ENCODE results near the gene ITGA7.

The ITGA7 gene

GRCh38 chr12:55707841-55708694 lies at the start of gene ITGA7:
Gene ITGA7 (minus strand): TSS chr12:55707904. CDS start chr12:55707682, 222 bp downstream.
- H3K4me3 ChIP-seq (replicated peaks; ENCODE audit: low read depth, low read length), result peak within 1 kb of the TSS; percentile 59

GRCh38 chr12:55755246-55755645 lies 47.5 kb upstream of the ITGA7 start:
- Histone ChIP-seq H3K36me3 (ENCODE audit: control insufficient read depth, insufficient read depth, low read length) (peaks cover 15% of the 10 kb centered on the region), H3K4me3 (replicated peaks; ENCODE audit: low read depth, low read length) (no peak overlapping the region), H3K27me3 (replicated peaks; ENCODE audit: control insufficient read depth, insufficient read depth, low read length) (no peaks in the 10 kb centered on the region)
- TF ChIP-seq CTCF (IDR thresholded peaks at IDR 0.05; ENCODE audit: insufficient read depth, low read length, poor library complexity, severe bottlenecking), result no peak
- no peak for DNase-seq (ENCODE audit: extremely low read depth, insufficient read length)

More at GRCh38 chr12:55707841-55708694, at the start of gene ITGA7:
- TF ChIP-seq CTCF (IDR thresholded peaks at IDR 0.05; ENCODE audit: insufficient read depth, low read length, poor library complexity, severe bottlenecking), result no peak
- peak; percentile 37 for DNase-seq (ENCODE audit: extremely low read depth, insufficient read length)
- Histone ChIP-seq H3K27me3 (replicated peaks; ENCODE audit: control insufficient read depth, insufficient read depth, low read length) (peaks cover 2% of the 10 kb centered on the region), H3K36me3 (ENCODE audit: control insufficient read depth, insufficient read depth, low read length) (no peaks in the 10 kb centered on the region)

GRCh38 chr12:55748230-55748993 lies 40.7 kb upstream of the ITGA7 start:
- Histone ChIP-seq H3K36me3 (ENCODE audit: control insufficient read depth, insufficient read depth, low read length) (peaks cover 2% of the 10 kb centered on the region), H3K27me3 (replicated peaks; ENCODE audit: control insufficient read depth, insufficient read depth, low read length) (no peaks in the 10 kb centered on the region), H3K4me3 (replicated peaks; ENCODE audit: low read depth, low read length) (no peak overlapping the region)
- no peak for DNase-seq (ENCODE audit: extremely low read depth, insufficient read length)
- no peak for TF ChIP-seq CTCF (IDR thresholded peaks at IDR 0.05; ENCODE audit: insufficient read depth, low read length, poor library complexity, severe bottlenecking)

- no peak overlapping the region for H3K4me3 ChIP-seq (replicated peaks; ENCODE audit: low read depth, low read length)
- no peak for DNase-seq (ENCODE audit: extremely low read depth, insufficient read length)
- peaks cover 2% of the 10 kb centered on the region for H3K36me3 ChIP-seq (ENCODE audit: control insufficient read depth, insufficient read depth, low read length)
- H3K27me3 ChIP-seq (replicated peaks; ENCODE audit: control insufficient read depth, insufficient read depth, low read length), result no peaks in the 10 kb centered on the region
- no peak for TF ChIP-seq CTCF (IDR thresholded peaks at IDR 0.05; ENCODE audit: insufficient read depth, low read length, poor library complexity, severe bottlenecking)
Measured at GRCh38 chr12:55746913-55747231, 39.2 kb upstream of the ITGA7 start.

- Histone ChIP-seq H3K27me3 (replicated peaks; ENCODE audit: control insufficient read depth, insufficient read depth, low read length) (no peaks in the 10 kb centered on the region), H3K4me3 (replicated peaks; ENCODE audit: low read depth, low read length) (no peak overlapping the region), H3K36me3 (ENCODE audit: control insufficient read depth, insufficient read depth, low read length) (peaks cover 2% of the 10 kb centered on the region)
- no peak for DNase-seq (ENCODE audit: extremely low read depth, insufficient read length)
- TF ChIP-seq CTCF (IDR thresholded peaks at IDR 0.05; ENCODE audit: insufficient read depth, low read length, poor library complexity, severe bottlenecking), result no peak
Measured at GRCh38 chr12:55746174-55746912, 38.6 kb upstream of the ITGA7 start.

Data from GM06990 (cell line).